GM21367 (cell line): ENCODE measurements around the gene MRNIP.
"Not testable (repeated sequence)": the region's sequence is repeated elsewhere in the genome, so short reads cannot be mapped to it uniquely, and the experiment has no call there.

ENCODE experiments used
- ATAC-seq: cut with Tn5 transposase; IDR thresholded peaks from one replicate; pipeline ENCODE4 v1.9.1; 2021; ENCODE audit not compliant: unreplicated experiment

MRNIP gene

DNA sequence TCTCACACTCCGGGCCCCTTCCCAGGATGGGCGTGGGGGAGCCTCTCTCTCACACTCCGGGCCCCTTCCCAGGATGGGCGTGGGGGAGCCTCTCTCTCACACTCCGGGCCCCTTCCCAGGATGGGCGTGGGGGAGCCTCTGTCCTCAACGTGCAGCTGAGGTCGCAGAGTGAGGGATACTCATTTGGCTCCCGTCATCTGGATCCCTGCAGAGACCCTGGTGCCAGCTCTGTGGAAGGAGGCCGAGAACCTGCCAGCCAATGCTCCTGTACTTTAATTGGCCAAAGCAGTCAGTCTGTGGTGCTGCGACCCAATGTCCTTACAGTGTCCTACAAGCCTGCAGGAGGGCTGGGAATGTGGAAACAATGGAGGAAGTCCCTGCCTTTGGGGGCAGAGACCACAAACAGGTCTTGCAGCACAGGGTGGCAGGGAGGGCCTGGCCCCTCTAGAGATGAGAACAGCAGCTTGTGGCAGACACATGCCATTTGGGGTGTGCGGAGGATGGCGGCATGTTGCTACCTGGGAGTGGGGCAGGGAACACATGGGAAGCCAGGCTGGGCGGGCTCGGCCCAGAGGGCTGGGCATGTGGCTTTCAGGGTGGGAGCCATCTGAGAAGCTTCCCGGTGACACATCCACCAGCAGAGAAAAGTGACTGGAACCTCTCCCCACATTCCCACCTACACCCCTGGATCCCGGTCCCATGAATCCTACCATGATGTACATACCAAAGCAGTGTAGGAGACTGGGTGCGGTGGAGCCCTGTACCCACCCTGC lies 13.6 kb upstream of the MRNIP start:
- ATAC-seq: no peak

DNA sequence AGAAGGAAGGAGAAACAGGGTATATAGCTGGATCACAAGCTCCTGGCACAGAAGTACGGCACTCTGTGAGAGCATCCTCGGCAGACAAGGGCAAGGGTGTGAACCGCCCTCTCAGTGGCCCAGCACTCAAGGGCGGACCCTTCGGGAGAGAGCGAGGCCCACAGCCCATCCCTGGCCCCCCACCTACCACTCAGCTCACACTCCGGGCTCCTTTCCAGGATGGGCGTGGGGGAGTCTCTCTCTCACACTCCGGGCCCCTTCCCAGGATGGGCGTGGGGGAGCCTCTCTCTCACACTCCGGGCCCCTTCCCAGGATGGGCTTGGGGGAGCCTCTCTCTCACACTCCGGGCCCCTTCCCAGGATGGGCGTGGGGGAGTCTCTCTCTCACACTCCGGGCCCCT lies 12.9 kb upstream of the MRNIP start:
- not testable (repeated sequence) for ATAC-seq

DNA sequence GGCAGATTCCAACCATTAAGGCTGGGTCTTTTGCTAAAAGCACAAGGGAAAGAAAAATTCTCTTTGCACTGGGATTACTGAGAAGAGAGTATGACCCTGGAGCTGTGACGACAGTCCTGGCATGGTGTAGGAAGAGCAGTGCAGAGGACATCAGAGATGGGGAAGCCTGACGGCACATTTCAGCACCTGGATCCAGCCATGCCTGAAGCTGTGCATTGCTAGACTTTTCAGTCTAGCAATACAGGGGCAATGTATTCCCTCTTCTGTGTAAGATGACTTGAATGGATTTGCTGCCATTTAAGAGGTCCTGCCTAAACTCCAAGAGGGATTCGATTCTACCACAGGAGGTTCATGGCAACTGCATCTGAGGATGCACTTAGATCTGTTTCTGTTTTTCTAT lies 12.3 kb upstream of the MRNIP start:
- ATAC-seq: no peak

DNA sequence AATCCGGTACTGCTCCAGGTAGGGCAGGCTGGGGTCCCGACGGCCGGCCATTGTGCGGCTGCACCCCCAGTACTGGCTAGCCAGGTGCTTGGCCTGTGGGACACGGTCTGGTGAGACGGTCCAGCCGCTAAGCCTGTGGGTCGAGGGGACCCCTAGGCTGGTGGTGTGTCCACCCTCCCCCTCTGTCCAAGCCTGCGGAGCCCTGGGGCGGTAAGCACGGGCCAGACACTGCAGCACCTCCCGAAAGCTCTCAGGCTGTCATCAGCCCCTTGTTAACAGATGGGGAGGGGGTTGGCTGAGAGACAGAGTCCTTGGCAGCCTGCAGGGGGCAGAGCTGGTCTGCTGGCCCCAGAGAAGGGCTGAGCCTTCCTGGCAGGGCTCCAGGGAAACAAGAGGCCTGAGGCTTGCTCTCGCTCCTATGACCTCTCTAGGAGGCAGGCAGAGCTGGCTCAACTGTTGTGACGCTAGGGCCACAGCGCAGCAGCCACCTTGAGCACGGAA lies 11.8 kb upstream of the MRNIP start:
- no peak for ATAC-seq

DNA sequence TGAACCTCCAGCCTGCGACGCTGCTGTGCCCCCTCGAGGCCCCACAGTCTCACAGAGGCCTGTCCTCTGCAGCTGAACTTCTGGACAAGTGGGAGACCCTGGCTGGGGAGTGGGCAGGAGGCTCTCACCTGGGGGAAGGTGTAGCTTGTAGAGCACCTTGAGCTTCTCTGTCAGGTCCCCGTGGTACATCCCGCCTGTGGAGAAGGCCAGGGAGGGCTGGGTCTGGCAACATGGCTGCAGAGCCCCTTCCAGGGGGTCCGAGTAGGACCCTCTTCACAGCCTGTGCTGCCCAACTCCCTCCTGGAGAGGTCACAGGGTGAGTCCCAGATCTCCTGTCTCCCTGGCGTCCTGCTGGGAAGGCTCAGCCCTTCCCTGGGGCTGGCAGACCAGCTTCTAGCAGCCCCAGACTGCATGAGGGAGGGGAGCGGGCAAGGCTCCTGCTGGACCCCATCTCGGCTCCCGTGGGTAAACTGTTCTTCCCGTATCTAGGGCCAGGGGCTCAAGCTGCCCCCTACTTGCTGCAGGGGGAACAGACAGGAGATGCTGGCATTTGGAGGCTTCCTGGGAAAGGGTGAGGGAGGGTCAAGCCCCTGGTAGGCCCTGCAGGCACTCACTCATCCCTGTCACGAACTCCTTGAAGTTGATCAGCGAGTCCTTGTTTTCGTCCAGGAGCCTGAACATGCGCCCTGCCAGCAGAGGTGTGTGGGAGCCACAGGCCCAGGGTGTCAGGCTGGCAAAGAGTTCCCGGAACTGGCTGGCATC lies 11.2 kb upstream of the MRNIP start:
- ATAC-seq: no peak

DNA sequence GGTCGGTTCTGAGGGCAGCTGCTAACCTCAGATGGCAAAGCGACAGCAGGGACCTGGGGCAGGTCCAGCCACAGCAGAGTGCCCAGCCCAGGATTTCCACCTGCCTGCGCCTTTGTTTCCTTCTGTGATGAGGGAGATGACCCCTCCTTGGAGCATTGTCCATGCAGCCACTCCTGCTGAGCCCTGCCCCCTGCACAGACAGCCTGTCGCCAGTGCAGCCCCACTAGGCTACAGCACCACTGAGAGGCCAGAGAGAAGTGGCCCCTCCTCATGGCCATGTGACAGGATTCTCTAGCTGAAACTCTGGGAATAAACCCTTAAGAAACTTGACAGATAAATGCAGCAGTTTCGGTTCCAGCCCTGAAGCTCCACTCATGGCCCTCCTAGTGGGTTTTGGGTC lies 10.5 kb upstream of the MRNIP start:
- ATAC-seq: no peak

DNA sequence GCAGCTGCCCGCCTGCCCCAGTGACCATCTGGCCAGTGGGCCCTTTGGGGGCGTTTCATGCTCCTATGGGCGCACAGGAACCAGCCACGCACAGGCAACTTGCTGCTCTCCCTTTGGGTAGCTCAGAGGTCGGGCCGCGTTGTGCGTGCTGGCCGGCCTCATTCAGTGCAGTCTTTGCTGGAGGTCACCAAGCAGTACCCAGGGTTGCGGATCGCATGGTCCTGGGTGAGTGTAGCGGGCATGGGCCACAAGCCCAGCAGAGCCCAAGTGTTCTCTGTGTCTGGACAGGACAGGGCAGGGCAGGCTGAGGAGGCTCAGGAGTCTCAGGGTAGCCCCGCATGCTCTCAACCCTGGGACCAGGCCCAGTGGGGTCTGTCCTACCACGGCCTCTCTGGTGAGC lies 9.9 kb upstream of the MRNIP start:
- no peak for ATAC-seq

DNA sequence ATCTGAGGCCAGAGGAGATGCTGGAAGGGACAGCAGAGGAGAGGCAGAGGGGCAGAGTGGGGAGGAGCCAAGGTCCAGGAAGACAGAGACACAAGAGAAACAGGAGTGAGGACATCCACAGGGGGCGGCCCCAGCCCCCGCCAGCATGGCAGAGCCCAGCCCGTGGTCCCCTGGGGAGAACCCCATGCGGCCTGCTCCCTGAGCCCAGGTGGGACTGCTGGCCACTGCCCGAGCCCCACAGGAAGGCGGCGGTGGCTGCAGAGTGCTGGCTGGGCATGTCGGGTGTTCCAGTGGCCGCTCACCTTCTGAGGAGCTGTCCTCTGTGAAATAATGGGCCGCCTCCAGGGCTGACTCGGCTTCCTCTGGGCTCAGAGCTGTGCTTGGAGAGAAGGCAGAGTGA lies 8.9 kb upstream of the MRNIP start:
- no peak for ATAC-seq

DNA sequence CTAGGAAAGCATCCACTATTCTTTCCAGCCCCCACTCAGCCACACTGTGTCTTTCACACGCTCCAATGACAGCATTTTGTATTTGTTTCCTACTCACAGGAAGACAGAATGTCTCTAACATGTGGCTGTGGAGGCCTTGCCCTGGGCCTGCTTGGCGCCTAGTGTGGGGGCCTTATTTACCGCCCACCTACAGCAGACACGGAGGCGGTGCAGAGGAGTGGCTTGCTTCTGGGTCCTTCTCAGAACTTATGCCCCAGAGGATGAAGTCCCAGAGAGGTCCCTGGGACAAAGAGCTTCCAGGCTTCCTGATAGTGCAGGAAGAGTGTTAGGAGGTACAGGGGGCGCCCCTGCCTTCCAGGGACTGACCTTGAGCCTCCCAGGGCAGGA lies 8.5 kb upstream of the MRNIP start:
- no peak for ATAC-seq

DNA sequence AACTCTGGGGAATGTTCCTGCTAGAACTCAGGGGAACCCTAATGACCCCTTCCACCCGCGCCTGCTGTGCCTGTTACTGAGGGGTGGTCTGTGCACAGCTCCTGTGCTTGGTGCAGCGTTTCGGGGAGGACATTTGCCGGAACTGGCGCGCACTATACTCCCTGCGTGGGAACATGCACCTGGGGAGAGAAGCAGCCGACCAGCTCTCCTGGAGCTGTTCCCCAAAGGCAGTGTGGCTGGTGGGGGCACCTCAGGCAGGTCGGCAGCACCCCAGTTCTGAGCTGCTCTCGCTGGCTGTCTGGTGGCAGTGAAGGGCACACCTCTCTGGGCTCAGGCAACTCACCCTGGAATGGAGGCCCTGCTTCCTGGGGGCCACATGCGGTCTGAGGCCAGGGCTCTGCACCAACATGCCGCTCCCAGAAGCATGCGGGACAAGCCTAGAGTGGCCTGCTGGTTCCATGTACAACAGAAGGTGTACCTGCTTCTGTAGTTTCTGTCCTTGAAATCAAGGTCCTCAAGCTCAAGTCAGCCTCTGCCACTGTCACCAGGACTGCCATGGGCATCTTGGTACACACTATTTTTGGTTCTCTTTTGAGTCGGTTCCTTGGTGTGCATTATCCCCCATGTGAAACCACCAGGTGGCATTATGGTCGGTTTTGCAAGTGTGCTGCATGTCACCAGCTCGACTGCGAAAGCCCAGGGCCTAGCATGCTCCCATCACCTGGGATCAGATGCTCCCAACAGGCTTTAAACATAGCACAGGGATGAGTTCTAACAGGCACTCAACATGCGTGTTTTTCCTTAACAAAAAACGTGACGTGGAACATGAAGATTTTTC lies 7.8 kb upstream of the MRNIP start:
- ATAC-seq: no peak

DNA sequence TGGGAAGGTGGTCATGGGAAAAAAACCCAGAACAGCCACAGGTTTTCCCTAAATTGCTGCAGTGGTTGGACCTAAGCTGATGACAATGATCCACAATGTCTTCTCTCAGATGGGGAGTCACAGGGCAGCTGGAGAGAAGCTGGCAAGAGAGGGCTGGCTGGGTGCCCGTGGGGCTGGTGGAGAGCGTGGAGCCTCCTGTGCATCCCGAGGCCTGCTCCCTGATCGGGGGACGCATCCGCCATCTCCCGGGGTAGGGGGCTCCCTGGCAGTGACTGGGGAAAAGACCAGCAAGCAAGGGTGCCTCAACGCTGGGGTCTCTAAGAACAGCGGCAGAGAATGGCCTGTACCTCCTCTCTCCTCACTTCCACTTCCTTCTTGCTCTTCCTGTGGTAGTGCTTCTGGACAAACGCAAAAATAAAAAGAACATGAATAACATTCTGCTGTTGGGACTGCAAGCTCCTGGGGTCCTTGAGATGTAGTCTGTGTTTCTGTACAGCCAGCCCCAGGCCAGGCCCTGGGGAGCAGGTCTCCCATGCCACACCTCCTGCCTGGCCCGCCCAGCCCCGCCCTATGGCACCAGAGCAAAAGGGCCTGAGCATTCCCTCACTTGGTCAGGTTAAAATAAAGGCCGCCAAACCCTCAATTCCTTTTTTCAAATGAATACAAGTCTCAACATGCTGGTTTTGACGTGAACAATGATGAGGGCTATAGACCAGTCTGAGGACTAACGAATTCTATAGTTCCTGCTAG lies 7.0 kb upstream of the MRNIP start:
- no peak for ATAC-seq

DNA sequence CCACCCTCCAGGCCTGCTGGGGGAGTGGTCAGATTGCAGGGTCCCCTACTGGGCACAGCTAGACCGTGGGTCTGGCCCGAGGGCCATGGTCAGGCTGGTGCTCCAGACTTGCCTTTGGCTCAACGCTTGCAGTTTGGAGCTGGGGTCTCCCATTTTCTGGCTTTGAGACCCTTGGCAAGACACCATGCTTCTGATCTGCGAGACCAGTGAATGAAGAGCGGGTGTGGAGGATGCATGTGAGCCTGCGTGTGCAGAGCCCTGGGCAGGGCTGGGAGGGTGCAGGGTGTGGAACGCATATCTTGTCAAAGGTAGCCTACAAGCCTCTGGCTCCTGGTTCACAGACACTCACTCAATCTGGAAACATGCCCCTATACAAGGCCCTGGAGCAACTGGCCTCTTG lies 6.1 kb upstream of the MRNIP start:
- ATAC-seq: no peak

DNA sequence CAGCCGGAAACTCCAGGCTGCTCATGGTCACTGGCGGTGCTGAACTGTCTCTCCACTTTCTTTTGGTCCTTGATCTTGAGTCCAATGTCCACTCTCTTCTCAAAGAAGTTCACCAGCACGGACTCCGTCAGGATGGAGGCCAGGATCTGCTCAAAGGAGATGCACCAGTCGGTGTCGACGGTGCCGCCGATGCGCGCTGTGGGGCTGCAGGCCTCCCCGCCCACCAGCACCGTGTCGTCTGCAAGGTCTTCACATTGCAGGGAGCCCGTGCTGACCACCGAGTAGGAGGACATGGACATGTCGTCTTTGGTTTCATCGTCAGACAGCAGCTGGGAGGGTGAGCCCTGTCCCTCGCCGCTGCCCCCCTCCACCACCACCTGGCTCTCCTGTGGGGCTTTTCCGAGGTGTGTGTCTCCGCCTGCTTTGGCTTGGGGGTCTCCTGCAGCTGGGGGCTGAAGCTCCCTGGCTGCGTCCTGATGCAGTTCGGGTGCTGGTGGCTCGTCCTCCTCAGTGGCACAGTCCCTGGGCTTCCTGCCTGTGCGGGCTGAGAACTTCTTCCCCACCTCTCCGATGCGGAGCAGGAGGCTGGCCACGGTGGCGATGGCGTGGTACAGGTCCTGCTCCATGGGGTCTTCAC lies 5.0 kb upstream of the MRNIP start:
- no peak for ATAC-seq

DNA sequence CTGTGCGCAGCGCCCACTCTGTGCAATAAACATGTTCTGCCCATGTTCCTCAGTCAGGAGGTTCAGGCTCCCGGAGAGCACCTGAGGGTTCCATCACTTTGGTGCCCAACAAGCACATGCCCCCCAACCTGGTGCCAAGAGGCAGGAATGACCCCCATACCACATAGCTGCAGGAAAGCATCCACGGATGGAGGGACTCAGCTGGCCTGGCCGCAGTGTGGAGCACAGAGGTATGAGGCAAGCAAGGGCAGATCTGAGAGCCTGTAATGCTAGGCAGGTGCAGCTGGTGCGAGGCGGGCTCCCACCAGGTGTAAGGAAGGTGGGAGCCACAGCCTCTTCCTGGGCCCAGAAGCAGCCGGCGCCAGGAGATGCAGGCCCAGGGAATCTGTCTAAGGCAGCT lies 4.3 kb upstream of the MRNIP start:
- no peak for ATAC-seq

DNA sequence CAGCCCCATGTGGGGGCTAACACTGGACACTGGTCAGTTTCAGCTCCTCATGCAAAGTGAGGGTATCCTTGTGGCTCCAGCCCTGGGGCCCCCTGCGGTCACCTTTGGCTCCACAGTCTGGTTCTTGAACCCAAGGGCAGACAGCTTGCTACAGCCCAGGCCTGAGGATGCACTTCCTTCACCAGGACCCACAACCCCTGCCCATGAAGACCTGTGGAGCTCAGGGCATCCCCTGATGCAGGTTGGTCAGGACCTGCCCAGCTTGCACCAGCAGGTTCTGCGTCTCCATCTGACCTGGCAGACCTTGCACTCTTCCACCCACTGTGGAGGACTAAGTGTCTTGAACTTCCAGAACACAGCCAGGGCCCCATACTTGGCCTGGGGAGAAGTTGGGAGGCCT lies 3.7 kb upstream of the MRNIP start:
- ATAC-seq: no peak

DNA sequence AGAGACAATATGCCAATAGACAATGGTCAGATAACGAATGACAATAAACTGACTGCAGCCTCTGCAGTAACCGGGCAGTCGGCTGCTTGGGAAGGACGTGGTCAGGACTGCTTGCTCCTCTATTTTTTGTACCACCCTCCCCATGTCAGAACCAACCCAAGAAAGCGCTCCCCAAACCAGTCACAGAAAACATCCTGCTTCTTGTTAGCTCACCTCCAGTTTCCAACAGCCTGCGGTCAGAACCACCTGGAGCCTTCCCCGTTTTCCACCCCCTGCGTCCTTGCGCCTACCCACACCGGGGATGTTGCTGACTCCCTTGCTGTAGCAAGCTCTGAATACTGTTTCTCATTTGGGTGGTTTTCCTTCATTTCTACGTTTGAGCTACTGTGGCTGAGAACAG lies 1.7 kb upstream of the MRNIP start:
- no peak for ATAC-seq

DNA sequence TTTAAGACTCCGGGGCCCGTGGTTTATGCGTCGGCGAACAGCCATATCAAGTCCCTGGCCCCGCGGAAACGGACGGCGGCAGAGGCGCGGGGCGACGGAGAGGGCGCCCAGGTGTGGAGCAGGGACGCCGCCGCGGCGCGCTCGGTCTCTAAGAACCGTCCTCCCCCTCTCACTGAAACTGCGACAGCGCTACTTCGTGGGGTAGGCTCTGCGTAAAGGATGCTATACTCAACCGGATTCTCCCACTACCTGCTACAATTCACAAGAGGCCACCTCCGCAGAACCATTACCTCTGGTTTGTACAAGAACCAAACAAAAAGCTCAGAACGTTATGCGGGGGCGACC lies 404 bp downstream of the MRNIP start:
- ATAC-seq: peak; percentile 43

DNA sequence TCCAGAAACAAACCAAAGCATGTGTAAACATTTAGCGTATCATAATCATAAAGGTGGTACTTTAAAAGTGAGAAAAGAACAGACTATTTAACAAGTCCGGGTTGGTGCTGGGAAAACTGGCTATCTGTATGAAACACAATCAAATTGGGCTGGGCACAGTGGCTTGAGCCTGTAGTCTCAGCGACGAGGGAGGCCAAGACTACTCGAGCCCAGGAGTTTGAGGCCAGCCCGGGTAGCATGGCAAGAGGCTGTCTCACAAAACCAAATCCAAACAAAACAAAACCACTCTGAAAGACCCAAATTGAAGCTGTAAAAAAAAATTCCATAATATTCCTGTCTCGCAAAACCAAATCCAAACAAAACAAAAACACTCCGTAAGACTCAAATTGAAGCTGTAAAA lies 4.3 kb downstream of the MRNIP start:
- ATAC-seq: no peak

DNA sequence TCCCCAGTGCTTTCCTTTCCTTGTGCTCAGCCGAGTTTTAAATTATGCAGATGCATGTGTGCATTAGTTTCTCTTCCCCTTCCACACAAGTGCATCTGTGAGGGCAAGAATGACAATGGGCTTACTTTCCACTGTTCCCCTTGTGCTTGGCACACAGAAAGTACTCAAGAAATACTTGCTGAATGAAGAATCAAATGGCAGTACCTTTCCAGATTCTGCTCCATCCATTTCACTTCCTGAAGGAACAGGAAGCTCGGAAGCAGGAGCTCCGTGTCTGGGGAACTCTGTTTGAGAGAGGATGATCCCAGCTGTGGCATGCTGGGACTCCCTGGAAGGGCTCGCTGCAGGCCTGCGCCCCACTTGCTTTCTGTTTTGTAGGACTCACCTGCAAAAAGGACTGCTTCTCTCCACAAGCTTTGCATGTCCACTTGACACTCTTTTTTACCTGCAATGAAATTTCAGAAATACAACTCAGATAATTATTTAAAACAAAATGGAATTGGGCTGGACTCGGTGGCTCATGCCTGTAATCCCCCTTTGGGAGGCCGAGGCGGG lies 5.5 kb downstream of the MRNIP start:
- peak; percentile 89 for ATAC-seq

DNA sequence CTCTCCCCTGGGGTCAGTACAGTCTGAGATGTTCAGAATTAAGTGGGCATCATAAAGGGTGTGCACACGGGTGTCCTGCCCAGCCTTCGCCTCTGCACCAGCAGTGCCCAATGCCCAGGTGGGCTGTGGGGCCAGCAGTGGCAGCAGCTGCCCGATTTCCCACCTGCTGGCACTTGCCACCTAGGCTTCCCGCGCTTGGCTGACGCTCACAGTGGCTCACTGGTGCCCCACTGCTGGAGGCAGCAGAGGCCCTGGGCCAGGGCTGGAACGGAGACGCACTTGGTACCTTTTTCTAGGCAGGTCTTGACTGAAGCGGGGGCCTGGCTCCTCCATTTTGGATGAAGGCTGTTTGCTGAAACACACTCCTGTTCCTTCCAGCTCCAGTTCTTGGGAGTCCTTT lies 17.0 kb downstream of the MRNIP start:
- no peak for ATAC-seq
